ENCODE data around the gene SOX5. TPM values are rescaled to one million over a fixed set of nuclear protein-coding genes. Genes with fewer than 3 reads are reported as not detected.
"Not testable (repeated sequence)": the region's sequence is repeated elsewhere in the genome, so short reads cannot be mapped to it uniquely, and the experiment has no call there.

The SOX5 gene
- total and polyA plus RNA-seq, 11 donors: 0.49 to 4.9 (median 2.5) TPM

DNA sequence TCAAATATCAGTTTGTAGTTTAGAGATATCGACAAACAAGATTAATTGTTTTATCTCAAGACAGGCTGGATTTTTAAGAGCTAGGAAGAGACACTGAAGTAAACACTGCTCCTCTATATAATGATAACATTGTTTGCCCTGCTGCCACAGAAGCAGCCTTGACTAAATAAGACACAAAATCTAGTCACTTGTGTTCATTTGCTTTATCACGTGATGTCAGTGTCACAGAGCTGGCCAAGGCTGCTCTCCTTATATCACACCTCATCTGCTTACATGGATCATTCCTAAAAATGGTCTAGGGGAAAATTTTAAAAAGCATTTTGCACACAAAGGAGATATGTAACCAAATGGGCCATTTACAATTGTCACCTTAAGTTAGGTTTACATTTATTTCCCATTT lies 64.1 kb downstream of the SOX5 start:
- ATAC-seq: no peak
- no peaks in the 10 kb centered on the region for H3K27me3 ChIP-seq
- H3K4me1 ChIP-seq: no peaks in the 10 kb centered on the region
- no peaks in the 10 kb centered on the region for H3K36me3 ChIP-seq
- no peak for TF ChIP-seq POLR2A (IDR thresholded peaks at IDR 0.05)
- TF ChIP-seq, protein P1, sequence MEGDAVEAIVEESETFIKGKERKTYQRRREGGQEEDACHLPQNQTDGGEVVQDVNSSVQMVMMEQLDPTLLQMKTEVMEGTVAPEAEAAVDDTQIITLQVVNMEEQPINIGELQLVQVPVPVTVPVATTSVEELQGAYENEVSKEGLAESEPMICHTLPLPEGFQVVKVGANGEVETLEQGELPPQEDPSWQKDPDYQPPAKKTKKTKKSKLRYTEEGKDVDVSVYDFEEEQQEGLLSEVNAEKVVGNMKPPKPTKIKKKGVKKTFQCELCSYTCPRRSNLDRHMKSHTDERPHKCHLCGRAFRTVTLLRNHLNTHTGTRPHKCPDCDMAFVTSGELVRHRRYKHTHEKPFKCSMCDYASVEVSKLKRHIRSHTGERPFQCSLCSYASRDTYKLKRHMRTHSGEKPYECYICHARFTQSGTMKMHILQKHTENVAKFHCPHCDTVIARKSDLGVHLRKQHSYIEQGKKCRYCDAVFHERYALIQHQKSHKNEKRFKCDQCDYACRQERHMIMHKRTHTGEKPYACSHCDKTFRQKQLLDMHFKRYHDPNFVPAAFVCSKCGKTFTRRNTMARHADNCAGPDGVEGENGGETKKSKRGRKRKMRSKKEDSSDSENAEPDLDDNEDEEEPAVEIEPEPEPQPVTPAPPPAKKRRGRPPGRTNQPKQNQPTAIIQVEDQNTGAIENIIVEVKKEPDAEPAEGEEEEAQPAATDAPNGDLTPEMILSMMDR (IDR thresholded peaks at IDR 0.05): no peak
- H3K27ac ChIP-seq: no peak overlapping the region
- H3K9me3 ChIP-seq: no peaks in the 10 kb centered on the region
- no peak overlapping the region for H3K4me3 ChIP-seq
- WGBS, 4 donors: 64 to 74% (median 68%) methylated on average over 2 of the region's 2 CpGs
- DNase-seq: no peak
- intact Hi-C loops (cut with DNase I): no loop called here

DNA sequence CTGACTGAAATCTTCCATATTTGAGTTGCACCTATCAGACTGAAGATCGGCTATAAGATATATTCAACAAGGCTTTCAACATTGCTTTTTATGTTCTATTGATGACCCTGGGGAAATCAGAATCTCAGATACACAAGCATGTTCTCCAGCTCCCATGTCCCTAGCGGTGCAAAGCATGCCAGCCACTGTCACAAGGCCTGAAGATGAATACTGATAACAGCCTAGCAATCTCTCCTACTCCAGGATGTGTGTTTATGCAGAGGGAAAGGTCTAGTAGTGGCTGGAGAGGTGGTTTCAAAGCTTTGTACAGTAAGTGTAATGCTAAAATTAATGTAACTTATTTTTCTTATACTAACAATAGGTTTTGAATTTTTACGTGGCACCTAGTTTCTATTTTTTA lies 64.6 kb downstream of the SOX5 start:
- intact Hi-C loops (cut with DNase I): no loop called here
- DNase-seq: no peak
- Histone ChIP-seq H3K4me1 (no peaks in the 10 kb centered on the region), H3K36me3 (no peaks in the 10 kb centered on the region), H3K27ac (no peak overlapping the region), H3K9me3 (no peaks in the 10 kb centered on the region), H3K4me3 (no peak overlapping the region), H3K27me3 (no peaks in the 10 kb centered on the region)
- no peak for ATAC-seq
- WGBS, 4 donors: 83 to 90% (median 86%) methylated on average over 3 of the region's 3 CpGs
- no peak for TF ChIP-seq POLR2A (IDR thresholded peaks at IDR 0.05)
- TF ChIP-seq, protein P1 (IDR thresholded peaks at IDR 0.05): no peak

DNA sequence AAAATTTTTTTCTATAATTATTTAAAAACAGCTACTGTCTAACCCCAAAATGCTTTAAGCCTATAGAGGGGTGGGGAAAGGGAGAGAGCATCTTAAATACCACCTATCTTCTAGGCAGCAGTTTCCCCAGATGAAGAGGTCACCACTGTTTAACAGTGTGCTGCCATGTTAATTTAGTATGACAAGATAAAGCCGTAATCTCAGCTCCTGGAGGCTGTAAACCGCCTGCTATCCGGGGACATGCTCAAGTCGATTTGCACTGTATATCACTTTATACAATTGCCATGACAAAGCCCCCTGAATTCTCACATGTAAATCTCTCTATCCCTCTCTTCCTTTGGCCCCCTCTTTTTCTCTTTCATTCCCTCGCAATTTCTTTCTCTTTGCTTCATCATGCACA lies 68.5 kb downstream of the SOX5 start:
- DNase-seq: no peak
- Histone ChIP-seq H3K27ac (no peak overlapping the region), H3K9me3 (peaks cover 0 to 5% (median 0%) of the 10 kb centered on the region in 12 donors), H3K36me3 (no peaks in the 10 kb centered on the region), H3K4me3 (no peak overlapping the region), H3K4me1 (no peaks in the 10 kb centered on the region), H3K27me3 (no peaks in the 10 kb centered on the region)
- no peak for TF ChIP-seq POLR2A (IDR thresholded peaks at IDR 0.05)
- TF ChIP-seq, protein P1 (IDR thresholded peaks at IDR 0.05): no peak
- intact Hi-C loops (cut with DNase I): no loop called here
- WGBS, 4 donors: 80 to 84% (median 82%) methylated on average over 5 of the region's 5 CpGs
- no peak for ATAC-seq

DNA sequence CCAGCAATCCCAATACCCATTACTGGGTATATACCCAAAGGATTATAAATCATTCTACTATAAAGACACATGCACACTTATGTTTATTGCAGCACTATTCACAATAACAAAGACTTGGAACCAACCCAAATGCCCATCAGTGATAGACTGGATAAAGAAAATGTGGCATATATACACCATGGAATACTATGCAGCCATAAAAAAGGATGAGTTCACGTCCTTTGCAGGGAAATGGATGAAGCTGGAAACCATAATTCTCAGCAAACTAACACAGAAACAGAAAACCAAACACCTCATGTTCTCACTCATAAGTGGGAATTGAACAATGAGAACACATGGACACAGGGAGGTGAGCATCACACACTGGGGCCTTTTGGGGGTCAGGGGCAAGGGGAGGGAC lies 72.9 kb downstream of the SOX5 start:
- intact Hi-C loops (cut with DNase I); DNase-seq; H3K27ac ChIP-seq; H3K4me3 ChIP-seq; H3K27me3 ChIP-seq; H3K9me3 ChIP-seq; H3K36me3 ChIP-seq; ATAC-seq; H3K4me1 ChIP-seq: not testable (repeated sequence)
- WGBS, 4 donors: 71 to 97% (median 89%) methylated on average over 1 of the region's 1 CpG

DNA sequence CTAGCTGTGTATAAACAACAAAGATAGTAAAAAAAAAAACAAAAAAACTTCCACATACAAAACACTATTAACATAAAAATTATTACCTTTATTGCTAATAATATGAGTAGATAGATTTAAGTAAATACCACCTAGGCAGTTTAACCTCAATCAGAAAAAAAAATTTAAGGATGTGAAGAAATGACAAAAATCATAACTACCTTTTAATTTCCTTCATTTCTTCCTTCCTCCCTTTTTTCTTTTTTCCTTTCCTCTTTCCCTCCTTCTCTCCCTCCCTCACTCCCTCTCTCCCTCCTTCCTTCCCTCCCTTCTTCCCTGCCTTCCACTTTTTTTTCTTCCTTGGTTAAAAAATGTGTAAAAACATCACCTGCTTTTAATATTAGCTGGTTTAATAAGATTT lies 81.7 kb downstream of the SOX5 start:
- H3K36me3 ChIP-seq: no peaks in the 10 kb centered on the region
- DNase-seq (no peak), ATAC-seq (no peak)
- intact Hi-C loops (cut with DNase I): no loop called here
- TF ChIP-seq, protein P1 (IDR thresholded peaks at IDR 0.05): no peak
- H3K4me3 ChIP-seq: no peak overlapping the region
- H3K9me3 ChIP-seq: no peaks in the 10 kb centered on the region
- no peaks in the 10 kb centered on the region for H3K4me1 ChIP-seq
- no peaks in the 10 kb centered on the region for H3K27me3 ChIP-seq
- no peak overlapping the region for H3K27ac ChIP-seq

All from heart left ventricle (tissue), 16 donors.